Tibial nerve (tissue), 4 donors: ENCODE measurements around the gene SDSL. TPM values are rescaled to one million over a fixed set of nuclear protein-coding genes. Genes with fewer than 3 reads are reported as not detected.

Experiments
- DNase-seq, 2 donors: peaks; one replicate each; pipeline ENCODE4 v3.0.0-alpha.2; 2019; ENCODE audit warnings: low spot score in 2 of 2
- H3K27ac ChIP-seq, 4 donors: fragments of 200-600 bp; sonication (generic) in 3 of 4; one replicate each; pipeline ENCODE4 v1.5.1; 2017 to 2019; ENCODE audit warnings: mild to moderate bottlenecking in 1 of 4
- H3K27me3 ChIP-seq, 2 donors: fragments of 200-600 bp; sonication (generic) in 1 of 2; one replicate each; pipeline versions ENCODE4 v1.5.1 to v1.6.0; 2017 to 2019
- H3K36me3 ChIP-seq, 3 donors: fragments of 200-600 bp; sonication (generic); one replicate each; pipeline ENCODE4 v1.5.1; 2018 to 2019
- H3K4me1 ChIP-seq, 4 donors: fragments of 200-600 bp; sonication (generic) in 3 of 4; one replicate each; pipeline ENCODE4 v1.5.1; 2017 to 2019
- H3K4me3 ChIP-seq, 4 donors: fragments of 200-600 bp; sonication (generic) in 3 of 4; one replicate each; pipeline ENCODE4 v1.5.1; 2017 to 2019; ENCODE audit warnings: mild to moderate bottlenecking in 1 of 4, moderate library complexity in 1 of 4
- H3K9me3 ChIP-seq, 4 donors: fragments of 200-600 bp; sonication (generic) in 3 of 4; one replicate each; pipeline ENCODE4 v1.5.1; 2017 to 2019
- EP300 ChIP-seq, 2 donors: sonication (generic); formaldehyde crosslinking; IDR thresholded peaks; one replicate each; pipeline ENCODE4 v1.6.1; 2017; ENCODE audit warnings: antibody characterized with exemption in 2 of 2, mild to moderate bottlenecking in 1 of 2
- POLR2A ChIP-seq, 2 donors: fragments of 450-650 bp; IDR thresholded peaks; one replicate each; pipeline ENCODE4 v1.6.1; 2017; ENCODE audit warnings: antibody characterized with exemption in 2 of 2, mild to moderate bottlenecking in 2 of 2, moderate library complexity in 2 of 2
- WGBS, 2 donors: methylation state at CpG; one replicate each; pipeline ENCODE4 v1.1.5; 2018; 5-methylcytosine and 5-hydroxymethylcytosine counted together
- total RNA-seq, 4 donors: library from RNA; depleted of rRNA; stranded (reverse); fragments of >200 nt; gene quantifications; one replicate each; pipeline ENCODE4 v1.1.0, GENCODE V29; 2016
- TF ChIP-seq, protein P1 (sequence below), 5 experiments: fragments of 200-600 bp in 3 of 5; fragments of 450-650 bp in 2 of 5; sonication (generic) in 3 of 5; IDR thresholded peaks; one replicate each; pipeline ENCODE4 v1.5.1; 2016 to 2019; ENCODE audit warnings: antibody characterized with exemption in 5 of 5, mild to moderate bottlenecking in 3 of 5, moderate library complexity in 2 of 5

The SDSL gene
- total RNA-seq, 4 donors from 2014 or later, result 1.9 to 3.0 (median 2.3) TPM

DNA sequence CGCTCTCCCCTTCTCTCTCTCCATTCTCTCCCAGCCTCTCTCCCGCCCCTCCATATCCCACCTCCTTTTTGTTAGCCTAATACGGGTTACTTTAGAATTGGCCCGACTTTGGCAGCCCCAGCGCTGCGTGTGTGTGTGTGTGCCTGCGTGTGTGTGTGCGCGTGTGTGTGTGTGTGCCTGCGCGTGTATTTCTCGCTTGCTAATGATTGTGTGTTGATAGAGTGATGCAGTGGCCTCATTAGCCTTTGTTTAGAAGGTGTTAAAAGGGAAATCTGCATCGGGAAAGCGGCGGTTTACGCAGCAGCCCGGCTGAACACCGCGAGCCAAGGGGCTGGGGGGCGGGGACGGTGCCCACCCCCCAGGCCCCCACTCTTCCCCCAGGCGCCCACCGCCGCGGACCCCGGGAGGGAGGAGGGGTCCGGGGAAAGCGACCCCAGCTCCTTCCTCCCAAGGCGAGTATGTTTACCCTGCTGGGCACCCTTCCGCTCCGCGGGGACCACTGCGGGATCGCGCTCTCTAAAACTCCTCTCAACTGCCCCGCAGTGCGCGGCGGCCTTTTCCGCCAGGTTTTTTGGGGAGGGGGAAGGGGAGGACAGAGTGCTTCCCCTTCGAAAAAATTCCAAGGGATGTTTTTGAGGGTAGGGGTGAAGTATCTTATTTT, 56.3 kb downstream of the SDSL start:
- H3K4me3 ChIP-seq, result no peak overlapping the region
- no peak for TF ChIP-seq POLR2A (IDR thresholded peaks at IDR 0.05)
- TF ChIP-seq, protein P1, sequence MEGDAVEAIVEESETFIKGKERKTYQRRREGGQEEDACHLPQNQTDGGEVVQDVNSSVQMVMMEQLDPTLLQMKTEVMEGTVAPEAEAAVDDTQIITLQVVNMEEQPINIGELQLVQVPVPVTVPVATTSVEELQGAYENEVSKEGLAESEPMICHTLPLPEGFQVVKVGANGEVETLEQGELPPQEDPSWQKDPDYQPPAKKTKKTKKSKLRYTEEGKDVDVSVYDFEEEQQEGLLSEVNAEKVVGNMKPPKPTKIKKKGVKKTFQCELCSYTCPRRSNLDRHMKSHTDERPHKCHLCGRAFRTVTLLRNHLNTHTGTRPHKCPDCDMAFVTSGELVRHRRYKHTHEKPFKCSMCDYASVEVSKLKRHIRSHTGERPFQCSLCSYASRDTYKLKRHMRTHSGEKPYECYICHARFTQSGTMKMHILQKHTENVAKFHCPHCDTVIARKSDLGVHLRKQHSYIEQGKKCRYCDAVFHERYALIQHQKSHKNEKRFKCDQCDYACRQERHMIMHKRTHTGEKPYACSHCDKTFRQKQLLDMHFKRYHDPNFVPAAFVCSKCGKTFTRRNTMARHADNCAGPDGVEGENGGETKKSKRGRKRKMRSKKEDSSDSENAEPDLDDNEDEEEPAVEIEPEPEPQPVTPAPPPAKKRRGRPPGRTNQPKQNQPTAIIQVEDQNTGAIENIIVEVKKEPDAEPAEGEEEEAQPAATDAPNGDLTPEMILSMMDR (IDR thresholded peaks at IDR 0.05), result no peak
- TF ChIP-seq EP300 (IDR thresholded peaks at IDR 0.05), result no peak
- 2 to 6% methylated on average over 31 to 41 of the region's 41 CpGs for WGBS, 2 donors

DNA sequence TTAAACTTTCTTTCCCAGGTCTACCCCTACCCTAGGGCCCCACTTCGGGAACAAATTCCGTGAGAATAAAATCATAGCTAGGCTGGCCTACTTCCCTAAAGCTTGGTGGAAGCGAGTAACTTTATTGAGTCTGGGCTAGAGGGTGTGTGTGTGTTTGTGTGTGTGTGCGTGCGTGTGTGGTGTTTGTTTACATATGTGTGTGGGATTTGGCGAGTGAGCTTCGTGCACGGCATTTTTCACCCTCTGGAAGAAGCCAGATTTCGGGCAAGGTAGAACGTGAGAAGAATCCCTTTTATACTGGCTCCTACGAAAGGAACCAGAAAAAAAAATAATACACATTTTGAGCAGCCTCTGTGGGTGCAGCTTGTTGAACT, 57.0 kb downstream of the SDSL start:
- Histone ChIP-seq H3K27me3 (peaks cover 0 to 92% of the 10 kb centered on the region in 2 donors), H3K4me1 (peaks cover 0 to 21% (median 0%) of the 10 kb centered on the region in 4 donors), H3K9me3 (peaks cover 0 to 7% (median 0%) of the 10 kb centered on the region in 4 donors), H3K4me3 (no peak overlapping the region), H3K27ac (no peak overlapping the region), H3K36me3 (no peaks in the 10 kb centered on the region)
- no peak for DNase-seq
- WGBS, 2 donors, result 3 to 4% methylated on average over 11 of the region's 11 CpGs
- TF ChIP-seq, protein P1 (IDR thresholded peaks at IDR 0.05), result no peak
- TF ChIP-seq POLR2A (IDR thresholded peaks at IDR 0.05) (no peak), EP300 (IDR thresholded peaks at IDR 0.05) (no peak)

More for the DNA sequence above, 56.3 kb downstream of the SDSL start:
- H3K4me1 ChIP-seq, result peaks cover 0 to 24% (median 0%) of the 10 kb centered on the region in 4 donors
- DNase-seq, result no peak
- no peaks in the 10 kb centered on the region for H3K36me3 ChIP-seq
- peaks cover 0 to 95% of the 10 kb centered on the region in 2 donors for H3K27me3 ChIP-seq
- H3K9me3 ChIP-seq, result peaks cover 0 to 7% (median 0%) of the 10 kb centered on the region in 4 donors
- no peak overlapping the region for H3K27ac ChIP-seq

DNA sequence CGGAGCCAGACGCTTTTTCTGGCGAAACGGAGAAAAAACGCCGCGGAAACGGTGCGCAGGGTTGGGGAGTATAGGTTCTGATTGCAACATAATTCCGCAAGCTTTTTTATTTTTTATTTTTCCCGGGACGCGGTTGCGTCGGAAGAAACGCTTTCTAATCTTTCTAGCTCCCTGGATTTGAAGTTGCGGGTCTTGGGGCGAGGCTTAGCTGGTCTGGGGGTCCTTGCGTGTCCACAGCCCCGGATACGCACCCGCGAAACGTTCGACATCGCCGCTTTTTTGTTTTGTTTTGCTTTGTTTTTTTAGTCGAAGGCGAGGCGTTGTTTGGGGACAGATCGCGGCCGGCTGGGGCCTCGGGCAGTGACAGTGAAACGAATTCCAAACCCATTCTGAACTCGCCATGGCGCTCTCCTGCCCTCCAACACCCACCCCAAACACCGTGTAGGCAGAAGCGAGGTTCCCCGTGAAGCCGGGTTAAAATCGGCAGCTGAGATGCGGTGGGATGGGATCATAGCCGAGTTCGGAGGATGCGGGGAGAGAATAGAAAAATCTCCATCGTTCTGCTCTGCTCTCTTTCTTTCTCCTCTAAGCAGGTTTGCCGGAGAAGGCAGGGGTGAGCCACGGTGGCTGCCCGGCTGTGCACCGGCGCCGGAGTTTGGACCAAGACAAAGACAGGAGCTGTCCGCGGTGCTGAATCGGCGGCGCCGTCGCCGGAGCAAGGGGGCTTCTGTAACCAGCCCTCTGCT, 57.6 kb downstream of the SDSL start:
- H3K27ac ChIP-seq, result no peak overlapping the region
- no peak overlapping the region for H3K4me3 ChIP-seq
- H3K9me3 ChIP-seq, result peaks cover 0 to 7% (median 0%) of the 10 kb centered on the region in 4 donors
- H3K27me3 ChIP-seq, result peaks cover 0 to 91% of the 10 kb centered on the region in 2 donors
- H3K36me3 ChIP-seq, result no peaks in the 10 kb centered on the region
- DNase-seq, result peak in 1 of 2 donors; percentile 28
- H3K4me1 ChIP-seq, result peaks cover 0 to 19% (median 0%) of the 10 kb centered on the region in 4 donors
- TF ChIP-seq, protein P1 (IDR thresholded peaks at IDR 0.05), result no peak
- TF ChIP-seq EP300 (IDR thresholded peaks at IDR 0.05), result no peak
- no peak for TF ChIP-seq POLR2A (IDR thresholded peaks at IDR 0.05)
- WGBS, 2 donors, result 1 to 3% methylated on average over 61 of the region's 61 CpGs

DNA sequence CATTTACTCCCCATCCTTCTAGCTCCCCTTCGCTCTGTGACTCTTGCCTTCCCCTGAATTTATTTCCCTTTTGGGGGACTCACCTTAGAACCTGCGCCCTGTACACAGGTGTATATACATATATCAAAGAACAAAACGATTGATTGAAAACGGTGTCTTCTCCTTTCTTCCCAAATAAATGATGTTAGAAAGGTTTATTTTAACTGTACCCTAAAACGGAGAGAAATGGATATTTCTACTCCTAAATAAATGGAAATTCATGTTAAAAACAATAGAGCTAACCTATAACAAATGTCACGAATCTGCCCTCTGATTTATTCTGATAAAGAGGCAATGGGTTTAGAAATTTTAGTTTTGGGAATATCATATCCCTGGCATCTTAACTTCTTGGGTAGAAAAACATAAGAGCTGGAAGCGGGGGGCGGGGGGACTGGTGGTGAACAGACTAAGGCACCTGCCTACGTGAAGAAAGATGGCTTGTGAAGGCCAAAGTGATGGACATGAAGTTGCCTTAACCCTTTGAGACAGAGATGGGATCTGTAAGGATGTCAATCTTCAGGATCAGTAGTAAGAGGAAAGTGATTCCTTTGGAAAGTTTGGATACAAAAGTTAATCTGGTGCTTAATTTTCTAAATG, 58.3 kb downstream of the SDSL start:
- Histone ChIP-seq H3K4me1 (peaks cover 0 to 18% (median 0%) of the 10 kb centered on the region in 4 donors), H3K36me3 (no peaks in the 10 kb centered on the region), H3K9me3 (peaks cover 0 to 7% (median 0%) of the 10 kb centered on the region in 4 donors), H3K27ac (no peak overlapping the region), H3K4me3 (no peak overlapping the region), H3K27me3 (peaks cover 0 to 84% of the 10 kb centered on the region in 2 donors)
- WGBS, 2 donors, result 22 to 24% methylated on average over 9 of the region's 9 CpGs
- TF ChIP-seq EP300 (IDR thresholded peaks at IDR 0.05) (no peak), POLR2A (IDR thresholded peaks at IDR 0.05) (no peak)
- no peak for DNase-seq

DNA sequence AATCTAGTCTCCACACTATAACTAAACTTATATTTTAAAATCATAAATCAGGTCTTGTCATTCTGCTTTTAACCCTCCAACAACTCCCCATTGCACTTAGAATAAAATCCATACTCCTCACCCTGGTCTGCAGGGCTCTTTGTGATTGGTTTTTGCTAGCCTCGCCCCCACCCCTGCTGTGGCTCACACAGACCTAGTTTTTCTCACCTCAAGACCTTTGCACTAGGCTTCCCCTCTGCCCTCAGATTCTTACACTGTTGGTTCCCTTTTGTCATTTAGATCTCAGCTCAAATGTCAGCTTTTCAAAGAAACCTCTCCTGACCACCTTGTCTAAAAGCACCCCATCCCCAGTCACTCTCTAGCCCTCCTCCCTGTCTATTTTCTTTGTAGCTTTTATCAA, 60.2 kb downstream of the SDSL start:
- H3K36me3 ChIP-seq, result no peaks in the 10 kb centered on the region
- H3K4me3 ChIP-seq, result no peak overlapping the region
- peaks cover 0 to 71% of the 10 kb centered on the region in 2 donors for H3K27me3 ChIP-seq
- H3K27ac ChIP-seq, result no peak overlapping the region
- DNase-seq, result no peak
- peaks cover 0 to 7% (median 0%) of the 10 kb centered on the region in 4 donors for H3K9me3 ChIP-seq
- TF ChIP-seq EP300 (IDR thresholded peaks at IDR 0.05) (no peak), POLR2A (IDR thresholded peaks at IDR 0.05) (no peak)
- TF ChIP-seq, protein P1 (IDR thresholded peaks at IDR 0.05), result no peak
- peaks cover 0 to 9% (median 0%) of the 10 kb centered on the region in 4 donors for H3K4me1 ChIP-seq
- WGBS, 2 donors, result 0 to 16% methylated on average over 1 of the region's 1 CpG
